ENCODE data around the gene ASB10. TPM values are rescaled to one million over a fixed set of nuclear protein-coding genes. Genes with fewer than 3 reads are reported as not detected.

The ASB10 gene
- total RNA-seq, 1 donor from 2014 or later, result not detected

Other genes starting within 250 kb of the ASB10 start
- 0.07 TPM in 1 of 2 replicates, not detected in the other for gene KCNH2, start 208.9 kb downstream of the ASB10 start, total RNA-seq
- gene NOS3, start 196.2 kb downstream of the ASB10 start, total RNA-seq, result 58.3 and 67.0 TPM in 2 replicates
- under 0.01 TPM in 1 of 2 replicates, not detected in the other for gene ATG9B, start 162.8 kb downstream of the ASB10 start, total RNA-seq
- gene ABCB8, start 158.8 kb downstream of the ASB10 start, total RNA-seq, result 26.4 and 37.9 TPM in 2 replicates
- gene ASIC3, start 138.7 kb downstream of the ASB10 start, total RNA-seq, result 0.07 TPM in 2 replicates
- gene CDK5, start 129.4 kb downstream of the ASB10 start, total RNA-seq, result 18.2 and 19.1 TPM in 2 replicates
- 64.6 and 79.7 TPM in 2 replicates for gene SLC4A2, start 127.7 kb downstream of the ASB10 start, total RNA-seq
- gene FASTK, start 106.4 kb downstream of the ASB10 start, total RNA-seq, result 67.0 and 75.0 TPM in 2 replicates
- 18.0 and 19.6 TPM in 2 replicates for gene TMUB1, start 103.8 kb downstream of the ASB10 start, total RNA-seq
- gene AGAP3, start 100.8 kb downstream of the ASB10 start, total RNA-seq, result 52.1 and 61.4 TPM in 2 replicates
- not detected in 2 replicates for gene GBX1, start 19.6 kb downstream of the ASB10 start, total RNA-seq
- not detected in 2 replicates for gene H2BK1, start 23.2 kb upstream of the ASB10 start, total RNA-seq
- 78.8 and 91.2 TPM in 2 replicates for gene ABCF2, start 40.0 kb upstream of the ASB10 start, total RNA-seq
- 57.7 and 71.3 TPM in 2 replicates for gene CHPF2, start 45.2 kb upstream of the ASB10 start, total RNA-seq
- 3.8 and 6.7 TPM in 2 replicates for gene SMARCD3, start 61.4 kb upstream of the ASB10 start, total RNA-seq
- 37.1 and 45.3 TPM in 2 replicates for gene NUB1, start 154.6 kb upstream of the ASB10 start, total RNA-seq
- gene WDR86, start 222.8 kb upstream of the ASB10 start, total RNA-seq, result not detected in 2 replicates

Measured in pulmonary artery endothelial cell (primary cell).